ENCODE data around the gene FKRP. TPM values are rescaled to one million over a fixed set of nuclear protein-coding genes. Genes with fewer than 3 reads are reported as not detected.

Gene FKRP
- total and polyA plus RNA-seq, 2 donors from 2014 or later, result 11.8 to 20.5 TPM

DNA sequence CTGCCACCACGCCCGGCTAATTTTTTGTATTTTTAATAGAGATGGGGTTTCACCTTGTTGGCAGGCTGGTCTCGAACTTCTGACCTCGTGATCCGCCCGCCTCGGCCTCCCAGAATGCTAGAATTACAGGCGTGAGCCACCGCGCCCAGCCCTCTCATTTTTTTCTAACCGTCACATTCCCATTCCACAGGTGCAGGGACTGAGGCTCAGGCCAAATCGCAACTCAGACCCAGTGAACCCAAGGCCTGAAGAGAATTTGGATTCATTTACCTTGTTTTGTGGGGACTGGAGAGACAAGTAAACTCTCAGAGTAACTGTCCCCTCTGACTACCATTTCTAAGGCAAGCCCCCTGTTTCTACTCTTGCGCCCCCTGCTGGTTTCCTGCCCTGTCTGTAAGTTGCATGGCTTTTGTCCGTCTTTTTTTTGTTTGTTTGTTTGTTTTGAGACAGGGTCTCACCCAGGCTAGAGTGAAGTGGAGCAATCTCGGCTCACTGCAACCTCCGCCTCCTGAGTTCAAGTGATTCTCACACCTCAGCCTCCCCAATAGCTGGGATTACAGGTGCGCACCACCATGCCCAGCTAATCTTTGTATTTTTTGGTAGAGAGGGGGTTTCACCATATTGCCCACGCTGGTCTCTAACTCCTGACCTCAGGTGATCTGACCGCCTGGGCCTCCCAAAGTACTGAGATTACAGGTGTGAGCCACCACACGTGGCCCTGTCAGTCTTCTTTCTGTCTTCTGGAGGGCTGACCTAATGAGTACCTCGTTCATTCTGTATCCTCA is 2.7 kb downstream of the FKRP start:
- Histone ChIP-seq H3K4me1 (ENCODE audit: control insufficient read depth in 2 of 3, insufficient read depth in 2 of 3, low read depth in 1 of 3, low read length in 3 of 3) (peaks cover 0 to 15% (median 7%) of the 10 kb centered on the region in 3 donors), H3K9me3 (ENCODE audit: control insufficient read depth in 2 of 3, insufficient read depth in 1 of 3, low read length in 3 of 3) (no peaks in the 10 kb centered on the region), H3K27me3 (ENCODE audit: control insufficient read depth, insufficient read depth, low read length) (no peaks in the 10 kb centered on the region), H3K27ac (ENCODE audit: low read depth in 2 of 2, low read length in 2 of 2) (no peak overlapping the region), H3K9ac (ENCODE audit: low read length in 3 of 3) (no peak overlapping the region), H3K36me3 (ENCODE audit: control insufficient read depth in 2 of 3, insufficient read depth in 3 of 3, low read length in 3 of 3) (peaks cover 0 to 2% (median 0%) of the 10 kb centered on the region in 3 donors), H3K4me3 (ENCODE audit: low read length in 3 of 3) (no peak overlapping the region)
- no peak for FAIRE-seq
- intact Hi-C loops (cut with DNase I), result no loop called here
- DNase-seq, result peak in 4 of 5 donors; percentile 47 to 83 (median 64)
- peak; percentile 62 for TF ChIP-seq CTCF (IDR thresholded peaks at IDR 0.05; ENCODE audit: borderline replicate concordance, extremely low read depth, insufficient read depth)

- intact Hi-C loops (cut with DNase I), result no loop called here
- Histone ChIP-seq H3K4me1 (ENCODE audit: control insufficient read depth in 2 of 3, insufficient read depth in 2 of 3, low read depth in 1 of 3, low read length in 3 of 3) (peaks cover 0 to 6% (median 0%) of the 10 kb centered on the region in 3 donors), H3K9me3 (ENCODE audit: control insufficient read depth in 2 of 3, insufficient read depth in 1 of 3, low read length in 3 of 3) (no peaks in the 10 kb centered on the region), H3K9ac (ENCODE audit: low read length in 3 of 3) (no peak overlapping the region), H3K27ac (ENCODE audit: low read depth in 2 of 2, low read length in 2 of 2) (no peak overlapping the region), H3K4me3 (ENCODE audit: low read length in 3 of 3) (no peak overlapping the region), H3K27me3 (ENCODE audit: control insufficient read depth, insufficient read depth, low read length) (no peaks in the 10 kb centered on the region), H3K36me3 (ENCODE audit: control insufficient read depth in 2 of 3, insufficient read depth in 3 of 3, low read length in 3 of 3) (peaks cover 0 to 2% (median 0%) of the 10 kb centered on the region in 3 donors)
- DNase-seq (peak in 4 of 5 donors; percentile 50 to 78 (median 73)), FAIRE-seq (no peak)
- TF ChIP-seq CTCF (IDR thresholded peaks at IDR 0.05; ENCODE audit: borderline replicate concordance, extremely low read depth, insufficient read depth), result peak; percentile 42
Observed at GRCh38 chr19:46753420-46754155, 7.7 kb downstream of the FKRP start.

- TF ChIP-seq CTCF (IDR thresholded peaks at IDR 0.05; ENCODE audit: borderline replicate concordance, extremely low read depth, insufficient read depth), result no peak
- peaks cover 0 to 6% (median 0%) of the 10 kb centered on the region in 3 donors for H3K4me1 ChIP-seq (ENCODE audit: control insufficient read depth in 2 of 3, insufficient read depth in 2 of 3, low read depth in 1 of 3, low read length in 3 of 3)
- H3K36me3 ChIP-seq (ENCODE audit: control insufficient read depth in 2 of 3, insufficient read depth in 3 of 3, low read length in 3 of 3), result peaks cover 0 to 2% (median 0%) of the 10 kb centered on the region in 3 donors
- no peaks in the 10 kb centered on the region for H3K9me3 ChIP-seq (ENCODE audit: control insufficient read depth in 2 of 3, insufficient read depth in 1 of 3, low read length in 3 of 3)
- DNase-seq, result peak in 1 of 5 donors; percentile 84
- no peaks in the 10 kb centered on the region for H3K27me3 ChIP-seq (ENCODE audit: control insufficient read depth, insufficient read depth, low read length)
- intact Hi-C loops (cut with DNase I), result loop anchor here (5.0 kb wide), 1 partner anchor 87 kb away; no protein-coding TSS in a partner anchor
- H3K9ac ChIP-seq (ENCODE audit: low read length in 3 of 3), result no peak overlapping the region
- H3K4me3 ChIP-seq (ENCODE audit: low read length in 3 of 3), result no peak overlapping the region
- peak; percentile 17 for FAIRE-seq
- H3K27ac ChIP-seq (ENCODE audit: low read depth in 2 of 2, low read length in 2 of 2), result peak overlapping the region in 1 of 2 donors; percentile 33
Observed at GRCh38 chr19:46755077-46755852, 9.4 kb downstream of the FKRP start.
